Posterior vena cava (tissue), 2 donors: ENCODE measurements around the gene ST7. TPM values are rescaled to one million over a fixed set of nuclear protein-coding genes. Genes with fewer than 3 reads are reported as not detected.
A peak's percentile ranks its signal among the peaks of the same experiment; 100 is the strongest.
"Not testable (repeated sequence)": the region's sequence is repeated elsewhere in the genome, so short reads cannot be mapped to it uniquely, and the experiment has no call there.

Experiments
- DNase-seq: peaks from one replicate; pipeline ENCODE4 v3.0.0-alpha.2; 2020; ENCODE audit warnings: low spot score
- intact Hi-C, 2 donors: fragments of 100-400 bp; cut with DNase I; formaldehyde crosslinking; loops; one replicate each; pipeline versions ENCODE4 v1.14.1 to v1.14.2; 2022 to 2023
- total RNA-seq, 2 donors: library from RNA; stranded (reverse); fragmentation: NEBNext Ultra II Directional; extraction: Animal tissue kit (Norgen Biotek cat#: 25700); gene quantifications; one replicate each; pipeline ENCODE4 v1.2.1, GENCODE V29; 2021
- donor health status: DM: yes; HTN: yes; CAD: no.
- donor health status: DM: yes; HTN: yes; CAD: no.

The ST7 gene
- total RNA-seq, 2 donors from 2014 or later = 14.9 to 16.2 TPM

GRCh38 chr7:117110480-117111315 is 157.4 kb downstream of the ST7 start:
- DNase-seq = no peak
- intact Hi-C loops = no loop called here

GRCh38 chr7:117111535-117111934 is 158.2 kb downstream of the ST7 start:
- no peak for DNase-seq
- intact Hi-C loops = no loop called here

GRCh38 chr7:117112640-117113039 is 159.3 kb downstream of the ST7 start:
- DNase-seq = no peak
- intact Hi-C loops = no loop called here

GRCh38 chr7:117113871-117114270 is 160.6 kb downstream of the ST7 start:
- intact Hi-C loops = no loop called here
- DNase-seq = no peak

- DNase-seq = no peak
- intact Hi-C loops = no loop called here
Observed at GRCh38 chr7:117114272-117114671, 161.0 kb downstream of the ST7 start.

- no peak for DNase-seq
- intact Hi-C loops = no loop called here
Observed at GRCh38 chr7:117116211-117116610, 162.9 kb downstream of the ST7 start.

- intact Hi-C loops = no loop called here
- DNase-seq = no peak
Observed at GRCh38 chr7:117117172-117117571, 163.9 kb downstream of the ST7 start.

GRCh38 chr7:117118579-117119180 is 165.4 kb downstream of the ST7 start:
- DNase-seq = no peak
- intact Hi-C loops = no loop called here

- peak; percentile 90 for DNase-seq
- intact Hi-C loops = no loop called here
Observed at GRCh38 chr7:117119192-117119924, 166.1 kb downstream of the ST7 start.

- intact Hi-C loops = loop anchor here in 1 of 2 donors (5.0 kb wide), 2 partner anchors 138 to 188 kb away; no protein-coding TSS in a partner anchor
- not testable (repeated sequence) for DNase-seq
Observed at GRCh38 chr7:117120321-117120720, 167.0 kb downstream of the ST7 start.

- not testable (repeated sequence) for DNase-seq
- intact Hi-C loops = loop anchor here in 1 of 2 donors (5.0 kb wide), 2 partner anchors 140 to 190 kb away; no protein-coding TSS in a partner anchor
Observed at GRCh38 chr7:117122036-117122435, 168.7 kb downstream of the ST7 start.

- no peak for DNase-seq
- intact Hi-C loops = loop anchor here in 1 of 2 donors (5.0 kb wide), 2 partner anchors 140 to 190 kb away; no protein-coding TSS in a partner anchor
Observed at GRCh38 chr7:117122536-117122935, 169.2 kb downstream of the ST7 start.

- intact Hi-C loops = loop anchor here in 1 of 2 donors (5.0 kb wide), 2 partner anchors 141 to 191 kb away; no protein-coding TSS in a partner anchor
- DNase-seq = no peak
Observed at GRCh38 chr7:117123311-117123926, 170.1 kb downstream of the ST7 start.

- DNase-seq = peak; percentile 94
- intact Hi-C loops = loop anchor here in 1 of 2 donors (5.0 kb wide), 2 partner anchors 142 to 192 kb away; no protein-coding TSS in a partner anchor
Observed at GRCh38 chr7:117124591-117125220, 171.4 kb downstream of the ST7 start.

GRCh38 chr7:117126676-117127075 is 173.4 kb downstream of the ST7 start:
- intact Hi-C loops = no loop called here
- DNase-seq = no peak

GRCh38 chr7:117127585-117128168 is 174.4 kb downstream of the ST7 start:
- intact Hi-C loops = no loop called here
- peak; percentile 72 for DNase-seq

- intact Hi-C loops = no loop called here
Observed at GRCh38 chr7:117129521-117129955, 176.2 kb downstream of the ST7 start.

GRCh38 chr7:117130262-117130661 is 177.0 kb downstream of the ST7 start:
- intact Hi-C loops = no loop called here
- DNase-seq = no peak

More at GRCh38 chr7:117129521-117129955, 176.2 kb downstream of the ST7 start:
- no peak for DNase-seq
